SK-N-SH treated with all-trans-retinoic acid at 6 μM for 48 hours (cell line): Measurements from ENCODE around the gene RIMBP2.

Experiments
- BACH2 ChIP-seq: fragments of 250-450 bp; sonication (Bioruptor Pico); IDR thresholded peaks from 2 replicates; pipeline ENCODE4 v1.9.0; 2021; ENCODE audit warnings: mild to moderate bottlenecking, borderline replicate concordance
- PPARA ChIP-seq: fragments of 250-450 bp; sonication (Bioruptor Pico); IDR thresholded peaks from 2 replicates; pipeline ENCODE4 v1.5.0; 2020; ENCODE audit warnings: mild to moderate bottlenecking, borderline replicate concordance
- RARB ChIP-seq: fragments of 250-450 bp; sonication (Bioruptor Pico); IDR thresholded peaks from 2 replicates; pipeline ENCODE4 v1.8.0; 2021; ENCODE audit warnings: mild to moderate bottlenecking, moderate library complexity
- ZFP3 ChIP-seq: fragments of 250-450 bp; sonication (Bioruptor Pico); IDR thresholded peaks from 2 replicates; pipeline ENCODE4 v1.5.0; 2020; ENCODE audit warnings: mild to moderate bottlenecking, moderate library complexity
- TF ChIP-seq, protein P1 (sequence below): fragments of 250-450 bp; sonication (Bioruptor Pico); IDR thresholded peaks from 2 replicates; pipeline ENCODE4 v1.8.0; 2020; ENCODE audit warnings: mild to moderate bottlenecking, moderate library complexity, borderline replicate concordance
- TF ChIP-seq, protein P2 (sequence below): fragments of 250-450 bp; sonication (Bioruptor Pico); IDR thresholded peaks from 2 replicates; pipeline ENCODE4 v1.5.1; 2021; ENCODE audit warnings: mild to moderate bottlenecking, moderate library complexity
- TF ChIP-seq, protein P3 (sequence below): fragments of 250-450 bp; sonication (Bioruptor Pico); IDR thresholded peaks from 2 replicates; pipeline ENCODE4 v1.5.0; 2020; ENCODE audit warnings: mild to moderate bottlenecking, moderate library complexity

DNA sequence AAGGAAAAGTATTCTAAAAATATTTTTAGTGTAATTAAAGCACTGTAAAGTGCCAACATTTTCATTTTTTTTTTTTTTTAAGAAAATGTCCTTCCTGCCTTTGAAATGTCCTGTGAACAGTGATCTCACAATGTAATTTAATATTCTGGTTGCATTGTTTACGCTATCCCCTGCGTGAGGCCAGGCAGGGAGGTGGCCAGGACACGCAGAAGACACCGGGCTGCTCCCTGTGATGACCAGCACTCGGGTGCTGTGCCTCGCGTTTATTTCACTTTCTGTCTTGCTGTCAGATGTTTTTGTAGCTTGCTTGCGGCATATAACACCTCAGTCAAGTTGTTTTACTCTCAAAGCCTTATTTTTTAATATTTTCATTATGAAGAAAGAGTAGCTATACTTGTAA, 359.9 kb downstream of the RIMBP2 start:
- TF ChIP-seq, protein P1, sequence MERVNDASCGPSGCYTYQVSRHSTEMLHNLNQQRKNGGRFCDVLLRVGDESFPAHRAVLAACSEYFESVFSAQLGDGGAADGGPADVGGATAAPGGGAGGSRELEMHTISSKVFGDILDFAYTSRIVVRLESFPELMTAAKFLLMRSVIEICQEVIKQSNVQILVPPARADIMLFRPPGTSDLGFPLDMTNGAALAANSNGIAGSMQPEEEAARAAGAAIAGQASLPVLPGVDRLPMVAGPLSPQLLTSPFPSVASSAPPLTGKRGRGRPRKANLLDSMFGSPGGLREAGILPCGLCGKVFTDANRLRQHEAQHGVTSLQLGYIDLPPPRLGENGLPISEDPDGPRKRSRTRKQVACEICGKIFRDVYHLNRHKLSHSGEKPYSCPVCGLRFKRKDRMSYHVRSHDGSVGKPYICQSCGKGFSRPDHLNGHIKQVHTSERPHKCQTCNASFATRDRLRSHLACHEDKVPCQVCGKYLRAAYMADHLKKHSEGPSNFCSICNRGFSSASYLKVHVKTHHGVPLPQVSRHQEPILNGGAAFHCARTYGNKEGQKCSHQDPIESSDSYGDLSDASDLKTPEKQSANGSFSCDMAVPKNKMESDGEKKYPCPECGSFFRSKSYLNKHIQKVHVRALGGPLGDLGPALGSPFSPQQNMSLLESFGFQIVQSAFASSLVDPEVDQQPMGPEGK (CRISPR knock-in tag): no peak
- no peak for TF ChIP-seq BACH2 (CRISPR knock-in tag)
- TF ChIP-seq, protein P2, sequence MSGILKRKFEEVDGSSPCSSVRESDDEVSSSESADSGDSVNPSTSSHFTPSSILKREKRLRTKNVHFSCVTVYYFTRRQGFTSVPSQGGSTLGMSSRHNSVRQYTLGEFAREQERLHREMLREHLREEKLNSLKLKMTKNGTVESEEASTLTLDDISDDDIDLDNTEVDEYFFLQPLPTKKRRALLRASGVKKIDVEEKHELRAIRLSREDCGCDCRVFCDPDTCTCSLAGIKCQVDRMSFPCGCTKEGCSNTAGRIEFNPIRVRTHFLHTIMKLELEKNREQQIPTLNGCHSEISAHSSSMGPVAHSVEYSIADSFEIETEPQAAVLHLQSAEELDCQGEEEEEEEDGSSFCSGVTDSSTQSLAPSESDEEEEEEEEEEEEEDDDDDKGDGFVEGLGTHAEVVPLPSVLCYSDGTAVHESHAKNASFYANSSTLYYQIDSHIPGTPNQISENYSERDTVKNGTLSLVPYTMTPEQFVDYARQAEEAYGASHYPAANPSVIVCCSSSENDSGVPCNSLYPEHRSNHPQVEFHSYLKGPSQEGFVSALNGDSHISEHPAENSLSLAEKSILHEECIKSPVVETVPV (CRISPR knock-in tag): no peak
- no peak for TF ChIP-seq PPARA
- TF ChIP-seq RARB (CRISPR knock-in tag): no peak
- no peak for TF ChIP-seq ZFP3 (CRISPR knock-in tag)
- TF ChIP-seq, protein P3, sequence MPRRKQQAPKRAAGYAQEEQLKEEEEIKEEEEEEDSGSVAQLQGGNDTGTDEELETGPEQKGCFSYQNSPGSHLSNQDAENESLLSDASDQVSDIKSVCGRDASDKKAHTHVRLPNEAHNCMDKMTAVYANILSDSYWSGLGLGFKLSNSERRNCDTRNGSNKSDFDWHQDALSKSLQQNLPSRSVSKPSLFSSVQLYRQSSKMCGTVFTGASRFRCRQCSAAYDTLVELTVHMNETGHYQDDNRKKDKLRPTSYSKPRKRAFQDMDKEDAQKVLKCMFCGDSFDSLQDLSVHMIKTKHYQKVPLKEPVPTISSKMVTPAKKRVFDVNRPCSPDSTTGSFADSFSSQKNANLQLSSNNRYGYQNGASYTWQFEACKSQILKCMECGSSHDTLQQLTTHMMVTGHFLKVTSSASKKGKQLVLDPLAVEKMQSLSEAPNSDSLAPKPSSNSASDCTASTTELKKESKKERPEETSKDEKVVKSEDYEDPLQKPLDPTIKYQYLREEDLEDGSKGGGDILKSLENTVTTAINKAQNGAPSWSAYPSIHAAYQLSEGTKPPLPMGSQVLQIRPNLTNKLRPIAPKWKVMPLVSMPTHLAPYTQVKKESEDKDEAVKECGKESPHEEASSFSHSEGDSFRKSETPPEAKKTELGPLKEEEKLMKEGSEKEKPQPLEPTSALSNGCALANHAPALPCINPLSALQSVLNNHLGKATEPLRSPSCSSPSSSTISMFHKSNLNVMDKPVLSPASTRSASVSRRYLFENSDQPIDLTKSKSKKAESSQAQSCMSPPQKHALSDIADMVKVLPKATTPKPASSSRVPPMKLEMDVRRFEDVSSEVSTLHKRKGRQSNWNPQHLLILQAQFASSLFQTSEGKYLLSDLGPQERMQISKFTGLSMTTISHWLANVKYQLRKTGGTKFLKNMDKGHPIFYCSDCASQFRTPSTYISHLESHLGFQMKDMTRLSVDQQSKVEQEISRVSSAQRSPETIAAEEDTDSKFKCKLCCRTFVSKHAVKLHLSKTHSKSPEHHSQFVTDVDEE (CRISPR knock-in tag): no peak
